Dendritic cell treated with granulocyte-macrophage colony-stimulating factor and Interleukin-4, amounts not matched to agents 40 ng/mL and 50 ng/mL, for 4 days (primary cell): Measurements from ENCODE around the gene HOXA5.
A peak's percentile ranks its signal among the peaks of the same experiment; 100 is the strongest.

Experiments
- H3K27ac Mint-ChIP-seq: one replicate; pipeline ENCODE4 v1.8.0; 2022; ENCODE audit warnings: mild to moderate bottlenecking, mixed read lengths
- H3K27me3 Mint-ChIP-seq: one replicate; pipeline ENCODE4 v1.8.0; 2022; ENCODE audit warnings: mild to moderate bottlenecking, mixed read lengths
- H3K36me3 Mint-ChIP-seq: one replicate; pipeline ENCODE4 v1.8.0; 2022; ENCODE audit warnings: low read depth, mixed read lengths
- H3K4me1 Mint-ChIP-seq: one replicate; pipeline ENCODE4 v1.8.0; 2022; ENCODE audit warnings: low read depth, mixed read lengths
- H3K4me3 Mint-ChIP-seq: one replicate; pipeline ENCODE4 v1.8.0; 2022; ENCODE audit warnings: mild to moderate bottlenecking, moderate library complexity, mixed read lengths
- H3K9me3 Mint-ChIP-seq: one replicate; pipeline ENCODE4 v1.8.0; 2022; ENCODE audit warnings: mixed read lengths
- intact Hi-C: fragments of 100-400 bp; cut with micrococcal nuclease; formaldehyde crosslinking; loops from one replicate; pipeline ENCODE4 v1.15.0; 2022

Gene HOXA5

DNA sequence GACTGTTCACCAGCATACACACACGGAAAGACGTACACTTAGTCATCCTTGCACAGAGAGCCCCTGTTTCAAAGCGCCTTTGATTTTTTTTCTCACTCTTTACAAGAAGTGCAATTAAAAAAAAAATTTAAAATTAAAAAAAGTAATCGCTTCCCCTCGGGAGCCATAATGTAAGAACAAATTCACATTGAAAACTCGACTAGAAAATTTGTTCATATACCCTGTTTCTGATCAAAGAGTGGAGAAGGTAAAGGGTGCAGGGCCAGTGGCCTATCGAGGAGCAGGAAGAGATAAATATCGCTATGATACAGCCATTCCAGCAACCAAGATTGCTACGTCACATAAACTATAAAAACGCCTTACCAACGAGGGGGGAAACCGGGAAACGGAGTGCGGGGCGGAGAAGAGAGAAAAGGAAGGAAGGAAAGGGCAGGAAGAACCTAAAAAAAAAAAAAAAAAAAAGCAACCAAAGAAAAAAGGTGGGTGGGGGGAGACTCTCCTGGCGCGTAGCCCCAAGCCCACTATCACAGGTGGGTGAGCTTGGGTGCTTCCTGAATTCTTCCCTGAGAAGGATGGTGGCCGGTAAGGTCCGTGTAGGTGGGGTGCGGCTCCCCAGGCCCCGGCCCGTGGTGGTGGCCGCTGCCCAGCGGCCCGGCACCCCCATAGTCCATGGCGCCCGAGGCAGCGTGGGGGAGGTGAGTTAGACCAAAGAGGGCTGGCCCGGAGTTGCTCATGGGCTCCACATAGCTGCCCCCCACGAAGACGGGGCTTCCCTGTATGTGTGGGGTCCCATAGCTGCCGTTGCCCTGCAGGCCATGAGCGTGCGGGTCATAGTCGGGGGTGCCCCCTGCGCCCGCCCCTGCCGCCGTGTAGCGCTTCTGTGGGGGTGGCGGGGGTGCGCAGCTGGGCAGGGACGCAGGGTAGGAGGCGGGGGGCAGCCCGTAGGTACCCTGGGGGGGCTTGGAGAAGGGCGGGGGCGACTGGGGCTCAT lies 35.8 kb downstream of the HOXA5 start:
- H3K36me3 Mint-ChIP-seq: peaks cover 12% of the 10 kb centered on the region
- H3K27me3 Mint-ChIP-seq: peaks cover 47% of the 10 kb centered on the region
- H3K9me3 Mint-ChIP-seq: peaks cover 8% of the 10 kb centered on the region
- no peak overlapping the region for H3K27ac Mint-ChIP-seq
- no peak overlapping the region for H3K4me3 Mint-ChIP-seq
- intact Hi-C loops: no loop called here
- H3K4me1 Mint-ChIP-seq: peaks cover 17% of the 10 kb centered on the region

DNA sequence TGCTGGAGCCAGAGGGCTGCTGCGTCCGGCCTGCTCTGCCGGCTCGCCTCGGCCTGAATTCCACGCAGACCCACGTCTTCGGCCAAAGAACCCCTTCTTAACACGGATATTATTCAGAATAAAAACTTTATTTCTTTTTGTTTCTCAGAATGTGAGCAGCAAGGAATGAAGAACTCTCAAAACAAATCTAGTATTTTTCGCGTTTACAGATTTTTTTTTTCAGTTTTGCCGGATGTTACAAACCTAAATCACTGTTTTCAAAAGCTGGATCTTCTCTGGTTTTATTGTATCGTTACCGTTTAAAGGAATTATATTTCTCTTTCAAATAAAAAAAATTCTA lies 36.6 kb downstream of the HOXA5 start:
- Mint-ChIP-seq H3K27me3 (peaks cover 55% of the 10 kb centered on the region), H3K9me3 (peaks cover 8% of the 10 kb centered on the region)
- intact Hi-C loops: no loop called here

DNA sequence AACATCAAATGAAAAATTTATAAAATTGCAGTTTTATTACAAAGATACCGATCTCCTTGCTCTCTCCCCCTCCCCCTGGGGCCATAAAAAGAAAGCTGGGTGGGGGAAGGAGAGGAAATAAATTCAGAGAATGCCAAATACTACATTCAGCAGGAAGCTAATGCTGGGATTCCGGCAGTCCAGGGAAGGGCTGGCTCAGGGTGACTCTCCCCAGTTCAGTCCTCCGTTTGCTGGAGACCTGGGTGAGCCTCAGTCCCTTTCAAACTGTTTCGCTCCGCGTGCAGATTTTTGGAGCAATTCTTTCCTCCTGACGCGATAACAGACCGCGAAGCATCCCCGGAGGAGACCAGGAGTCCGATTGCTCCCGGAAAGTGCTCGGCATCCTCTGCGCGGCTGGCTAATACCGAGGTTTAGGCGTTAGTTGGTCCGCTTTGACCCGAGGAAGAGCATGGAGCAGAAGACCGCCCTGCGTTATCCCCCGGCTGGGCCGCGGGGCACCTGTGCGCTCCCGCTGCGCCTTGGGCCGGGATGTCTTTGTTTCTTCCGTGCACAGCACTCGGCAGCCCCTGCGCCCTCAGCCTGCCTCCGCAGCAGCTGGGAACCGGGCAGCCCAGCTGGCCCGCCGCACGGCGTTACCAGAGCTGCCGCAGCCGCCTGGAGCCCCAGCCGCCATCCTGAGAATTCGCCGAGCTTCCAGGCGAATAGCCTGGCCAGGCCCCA lies 37.1 kb downstream of the HOXA5 start:
- Mint-ChIP-seq H3K36me3 (peaks cover 20% of the 10 kb centered on the region), H3K9me3 (peaks cover 8% of the 10 kb centered on the region), H3K4me1 (peaks cover 31% of the 10 kb centered on the region), H3K4me3 (no peak overlapping the region), H3K27ac (no peak overlapping the region), H3K27me3 (peaks cover 60% of the 10 kb centered on the region)
- intact Hi-C loops: no loop called here

More for the DNA sequence above, 36.6 kb downstream of the HOXA5 start:
- Mint-ChIP-seq H3K4me3 (no peak overlapping the region), H3K27ac (no peak overlapping the region), H3K36me3 (peaks cover 15% of the 10 kb centered on the region), H3K4me1 (peaks cover 26% of the 10 kb centered on the region)

DNA sequence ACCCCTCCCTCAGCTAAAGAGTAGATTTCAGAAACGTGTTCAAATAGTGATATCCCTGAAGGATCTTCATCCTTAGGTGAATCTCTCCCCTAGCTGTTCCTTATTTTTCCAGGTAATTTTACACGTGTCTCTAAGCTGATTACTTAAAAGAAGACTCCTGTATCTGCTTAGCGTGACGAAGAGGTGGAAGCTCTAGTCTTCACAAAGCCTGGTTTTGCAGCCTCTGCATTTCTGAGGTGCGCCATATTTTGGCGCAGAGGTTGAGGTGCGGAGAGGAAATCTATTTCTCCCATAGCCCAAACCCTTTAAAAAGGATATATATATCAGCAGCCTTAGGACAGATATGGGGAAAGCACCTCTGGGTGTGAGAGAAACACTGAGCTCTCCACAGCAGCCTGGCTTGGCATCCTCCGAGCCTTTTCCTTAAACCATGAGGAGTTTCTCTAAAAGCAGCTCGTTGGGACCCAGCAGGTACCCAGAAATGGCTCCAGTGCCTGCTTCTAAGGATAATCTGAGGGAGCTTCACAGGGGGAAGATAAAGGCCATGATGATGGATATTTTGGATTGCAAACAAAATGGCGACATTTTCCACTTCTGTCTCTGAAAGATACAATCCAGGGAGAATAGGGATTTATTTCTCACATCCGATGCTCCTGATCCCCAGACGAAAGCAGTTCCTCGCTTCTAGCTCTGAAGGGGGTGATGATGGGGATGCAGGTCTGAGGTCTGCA lies 38.0 kb downstream of the HOXA5 start:
- H3K4me1 Mint-ChIP-seq: peaks cover 40% of the 10 kb centered on the region

DNA sequence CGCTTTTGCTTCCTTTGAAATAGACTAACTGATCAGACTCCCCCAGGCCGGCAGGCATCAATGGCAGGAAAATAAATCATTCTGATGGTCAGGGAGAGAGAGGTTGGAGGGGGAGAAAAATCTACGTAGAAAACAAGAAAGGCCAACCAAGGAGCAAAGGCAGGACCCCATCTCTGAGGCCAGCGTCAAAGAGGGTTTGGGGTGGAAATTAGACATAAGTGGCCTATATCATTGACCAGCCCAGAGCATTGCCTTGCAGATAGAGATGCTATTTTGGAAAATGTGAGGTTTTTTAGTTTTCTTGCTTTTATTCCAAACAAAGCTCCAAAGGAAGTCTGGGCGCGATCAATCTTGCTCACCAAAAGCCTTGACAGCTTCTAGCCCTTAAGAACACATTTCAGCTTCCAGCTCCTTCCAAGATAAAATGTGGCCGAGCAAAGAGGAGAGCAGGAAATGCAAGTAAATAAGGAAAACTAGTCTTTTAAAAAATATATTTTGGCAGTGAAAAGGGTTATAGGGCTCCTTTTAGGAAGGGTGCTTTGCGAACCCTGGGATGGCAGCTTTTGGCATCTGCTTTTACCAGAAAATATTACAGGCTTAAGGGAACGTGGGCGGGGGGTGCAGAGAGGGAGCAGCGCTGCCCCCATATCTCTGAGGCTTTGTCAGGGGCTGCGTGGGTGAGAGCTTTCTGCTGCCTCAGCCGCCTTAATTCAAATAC lies 39.0 kb downstream of the HOXA5 start:
- peaks cover 73% of the 10 kb centered on the region for H3K27me3 Mint-ChIP-seq
- no peak overlapping the region for H3K27ac Mint-ChIP-seq

More for the DNA sequence above, 38.0 kb downstream of the HOXA5 start:
- H3K27ac Mint-ChIP-seq: no peak overlapping the region
- H3K4me3 Mint-ChIP-seq: no peak overlapping the region
- intact Hi-C loops: no loop called here
- H3K36me3 Mint-ChIP-seq: peaks cover 29% of the 10 kb centered on the region
- H3K9me3 Mint-ChIP-seq: peaks cover 8% of the 10 kb centered on the region
- peaks cover 67% of the 10 kb centered on the region for H3K27me3 Mint-ChIP-seq

DNA sequence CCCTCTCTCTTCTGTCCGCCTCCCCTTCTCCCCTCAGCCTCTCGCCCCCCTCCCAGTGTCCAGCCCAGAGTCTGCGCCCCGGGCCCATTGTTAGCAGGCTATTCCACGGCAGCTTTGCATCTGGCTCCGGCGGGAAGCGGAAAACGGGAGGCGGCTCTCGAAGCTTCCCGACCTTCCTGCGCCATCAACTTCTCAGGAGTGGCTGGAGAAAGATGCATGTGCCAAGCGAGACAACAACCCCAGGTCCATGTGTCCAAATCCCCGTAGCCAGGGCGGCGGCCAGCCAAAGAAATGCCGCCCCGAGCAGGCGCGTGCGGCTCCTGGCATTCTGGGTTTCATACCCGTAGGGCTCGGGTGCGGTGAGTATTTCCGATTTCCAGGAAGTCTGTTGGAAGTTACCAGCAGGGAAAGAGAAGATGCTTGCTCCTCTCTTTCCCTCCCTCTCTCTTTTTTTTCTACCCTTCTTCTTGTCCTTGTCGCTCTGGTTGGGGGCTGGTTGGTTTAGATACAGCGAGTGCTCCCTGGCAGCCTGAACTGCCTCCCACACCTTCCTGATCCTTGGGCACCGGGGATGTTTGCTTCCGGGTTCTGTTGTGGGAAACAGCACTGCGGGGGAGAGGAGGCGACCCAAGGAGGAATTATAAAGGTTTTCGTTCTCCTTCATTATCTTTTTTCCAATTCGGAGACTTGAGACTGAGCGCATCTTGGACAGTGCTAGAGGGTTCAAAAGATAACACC lies 39.8 kb downstream of the HOXA5 start:
- Mint-ChIP-seq H3K9me3 (peaks cover 8% of the 10 kb centered on the region), H3K27me3 (peaks cover 82% of the 10 kb centered on the region), H3K4me3 (no peak overlapping the region), H3K4me1 (peaks cover 56% of the 10 kb centered on the region), H3K27ac (no peak overlapping the region), H3K36me3 (peaks cover 47% of the 10 kb centered on the region)
- intact Hi-C loops: no loop called here

More for the DNA sequence above, 39.0 kb downstream of the HOXA5 start:
- peaks cover 38% of the 10 kb centered on the region for H3K36me3 Mint-ChIP-seq
- peaks cover 8% of the 10 kb centered on the region for H3K9me3 Mint-ChIP-seq
- no peak overlapping the region for H3K4me3 Mint-ChIP-seq
- intact Hi-C loops: no loop called here
- H3K4me1 Mint-ChIP-seq: peaks cover 48% of the 10 kb centered on the region

DNA sequence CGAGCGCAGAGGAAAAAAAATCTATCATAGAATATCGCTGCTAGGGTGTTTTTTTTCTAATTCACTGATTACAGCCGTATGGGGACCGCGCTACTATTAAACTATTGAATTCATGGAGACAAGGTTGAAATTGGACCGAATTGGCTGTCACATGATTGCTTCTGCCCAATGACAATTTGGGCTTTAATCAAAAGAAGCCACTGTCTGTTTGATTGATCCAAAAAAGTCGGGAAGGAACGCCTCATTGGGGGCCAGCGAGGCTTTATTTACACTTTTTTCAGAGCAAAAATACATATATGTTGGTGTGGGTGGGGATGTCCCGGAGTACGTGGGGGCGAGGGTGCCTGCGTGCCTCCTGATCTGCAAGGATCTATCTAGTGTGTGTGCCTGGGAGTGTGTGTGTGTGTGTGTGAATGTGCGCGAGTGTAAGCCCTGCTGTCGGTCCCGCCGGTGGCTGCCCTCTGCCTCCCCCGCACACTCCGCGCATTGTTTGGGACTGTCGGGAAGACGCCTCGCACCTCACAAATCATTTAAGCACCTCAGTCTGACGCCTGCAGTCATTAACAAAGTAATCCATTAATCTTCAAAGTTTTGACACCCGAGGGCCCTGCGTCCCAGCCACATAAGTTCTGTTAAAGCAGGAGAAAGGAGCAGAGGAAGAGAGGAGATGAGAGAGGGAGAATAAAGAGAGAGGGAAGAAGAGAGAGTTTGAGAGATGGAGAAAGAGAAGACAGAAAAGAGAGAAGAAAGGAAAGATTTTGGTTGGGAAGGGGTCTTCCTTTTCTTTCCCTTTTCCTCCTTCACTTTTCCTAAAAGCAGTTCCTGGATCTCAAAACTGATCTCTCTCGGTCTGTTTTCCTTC lies 40.7 kb downstream of the HOXA5 start, which contains the start of gene HOXA2:
TSS of gene HOXA2 (minus strand) at position 103 of the 862 bp plus-strand sequence. CDS start 183 bp downstream, outside the sequence.
- H3K27ac Mint-ChIP-seq: no peak within 1 kb of the TSS
- peak within 1 kb of the TSS; percentile 53 for H3K4me3 Mint-ChIP-seq
- H3K4me1 Mint-ChIP-seq: peaks cover 65% of the 10 kb centered on the region
- peaks cover 55% of the 10 kb centered on the region for H3K36me3 Mint-ChIP-seq
- intact Hi-C loops: no loop called here
- peaks cover 89% of the 10 kb centered on the region for H3K27me3 Mint-ChIP-seq
- H3K9me3 Mint-ChIP-seq: peaks cover 7% of the 10 kb centered on the region

DNA sequence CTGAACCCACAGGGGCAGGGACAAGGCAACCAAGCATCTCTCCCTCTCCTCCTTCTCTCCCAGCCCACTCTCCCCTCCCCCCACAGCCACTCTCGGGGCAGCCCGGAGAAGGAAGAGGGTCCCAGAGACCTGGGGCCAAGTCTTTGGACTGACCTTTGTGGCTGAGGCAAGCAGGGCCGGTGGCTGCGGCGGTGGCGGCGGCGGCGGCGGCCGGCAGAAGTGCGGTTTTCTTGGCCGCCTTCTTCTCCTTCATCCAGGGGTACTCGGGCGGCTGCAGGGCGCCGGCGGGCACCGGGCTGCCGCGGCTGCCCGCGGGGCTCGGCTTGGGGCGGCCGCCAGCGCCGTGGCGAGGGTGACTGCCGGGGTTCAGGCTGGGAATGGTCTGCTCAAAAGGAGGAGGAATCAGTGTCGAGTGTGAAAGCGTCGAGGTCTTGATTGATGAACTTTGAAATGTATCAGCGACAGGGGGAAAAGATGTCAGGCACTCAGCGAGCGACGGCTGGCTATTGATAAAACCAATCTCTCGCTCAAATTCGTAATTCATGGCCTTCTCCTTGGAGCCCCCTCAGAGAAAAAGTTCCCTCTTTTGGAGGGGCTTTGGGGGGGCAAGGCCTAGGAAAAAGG lies 41.4 kb downstream of the HOXA5 start:
- no peaks in the 10 kb centered on the region for H3K9me3 Mint-ChIP-seq
- intact Hi-C loops: no loop called here
- H3K4me1 Mint-ChIP-seq: peaks cover 72% of the 10 kb centered on the region
- peaks cover 92% of the 10 kb centered on the region for H3K27me3 Mint-ChIP-seq
- H3K4me3 Mint-ChIP-seq: peak overlapping the region; percentile 53
- no peak overlapping the region for H3K27ac Mint-ChIP-seq
- peaks cover 57% of the 10 kb centered on the region for H3K36me3 Mint-ChIP-seq

DNA sequence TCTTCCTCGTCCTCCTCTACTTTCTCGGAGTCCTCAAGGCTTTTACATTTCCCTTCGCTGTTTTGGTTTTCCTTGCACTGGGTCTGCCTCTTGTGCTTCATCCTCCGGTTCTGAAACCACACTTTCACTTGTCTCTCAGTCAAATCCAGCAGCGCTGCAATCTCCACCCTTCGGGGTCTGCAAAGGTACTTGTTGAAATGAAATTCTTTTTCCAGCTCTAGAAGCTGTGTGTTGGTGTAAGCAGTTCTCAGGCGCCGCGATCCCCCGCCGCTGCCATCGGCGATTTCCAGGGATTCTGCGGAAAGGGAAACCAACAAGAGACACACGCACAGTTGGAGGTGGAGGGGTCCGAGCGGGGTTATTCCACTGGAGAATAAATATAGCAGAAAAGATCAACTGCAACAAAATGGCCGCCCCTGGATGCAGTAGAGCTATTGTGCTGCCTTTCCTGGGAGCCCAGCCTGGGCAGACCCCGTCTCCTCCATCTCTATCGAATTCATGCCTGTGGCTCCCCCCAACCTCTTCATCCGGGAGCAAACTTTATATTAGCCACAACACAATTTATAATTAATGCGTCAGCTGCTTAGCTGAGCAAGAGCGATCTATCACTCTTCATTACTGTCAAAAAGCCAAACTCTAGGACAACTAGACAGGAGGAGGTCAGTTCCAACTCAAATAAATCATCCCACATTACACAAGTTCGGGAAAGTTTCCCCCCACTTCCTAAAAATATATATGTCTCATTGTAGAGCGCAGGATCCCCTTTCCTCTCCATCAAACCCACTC lies 42.1 kb downstream of the HOXA5 start:
- peaks cover 89% of the 10 kb centered on the region for H3K27me3 Mint-ChIP-seq
- H3K9me3 Mint-ChIP-seq: no peaks in the 10 kb centered on the region
- H3K36me3 Mint-ChIP-seq: peaks cover 64% of the 10 kb centered on the region
- no peak overlapping the region for H3K27ac Mint-ChIP-seq
- H3K4me1 Mint-ChIP-seq: peaks cover 75% of the 10 kb centered on the region
- intact Hi-C loops: no loop called here
- peak overlapping the region; percentile 53 for H3K4me3 Mint-ChIP-seq

DNA sequence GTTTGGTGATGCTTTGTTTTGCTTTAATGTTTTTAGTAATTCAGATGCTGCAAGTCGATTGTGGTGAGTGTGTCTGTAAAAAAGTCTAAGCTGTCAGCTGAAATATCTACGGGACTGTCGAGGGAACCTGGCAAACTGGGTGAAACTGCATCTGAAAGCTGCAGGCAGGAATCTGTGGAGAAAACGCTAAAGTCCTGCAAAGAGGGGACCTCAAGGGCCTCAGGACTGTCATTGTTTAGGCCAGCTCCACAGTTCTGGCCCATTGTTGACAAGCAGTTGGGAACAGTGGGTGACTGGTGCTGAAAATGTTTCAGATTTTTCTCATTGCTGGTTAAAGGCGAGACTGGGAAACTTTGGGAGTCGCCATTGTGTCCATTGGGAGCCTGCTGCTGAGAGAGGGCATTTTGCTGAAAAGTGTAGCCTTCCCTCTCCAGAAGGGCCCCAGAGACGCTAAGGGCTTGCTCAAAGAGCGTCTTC lies 42.7 kb downstream of the HOXA5 start:
- Mint-ChIP-seq H3K9me3 (no peaks in the 10 kb centered on the region), H3K27me3 (peaks cover 83% of the 10 kb centered on the region), H3K36me3 (peaks cover 70% of the 10 kb centered on the region), H3K4me1 (peaks cover 75% of the 10 kb centered on the region), H3K4me3 (no peak overlapping the region), H3K27ac (no peak overlapping the region)
- intact Hi-C loops: no loop called here
